Head of caudate nucleus (tissue), 42 donors: ENCODE measurements around the gene MX2.
"Not testable (repeated sequence)": the region's sequence is repeated elsewhere in the genome, so short reads cannot be mapped to it uniquely, and the experiment has no call there.

Experiments used
- DNase-seq, 42 donors: peaks; one replicate each; pipeline versions ENCODE4 v3.0.0 to v3.0.0-alpha.2; 2020 to 2021; ENCODE audit warnings: mixed read lengths in 7 of 42
- intact Hi-C: fragments of 100-400 bp; cut with DNase I; formaldehyde crosslinking; loops from one replicate; pipeline ENCODE4 v1.15.0; 2022

MX2 gene

DNA sequence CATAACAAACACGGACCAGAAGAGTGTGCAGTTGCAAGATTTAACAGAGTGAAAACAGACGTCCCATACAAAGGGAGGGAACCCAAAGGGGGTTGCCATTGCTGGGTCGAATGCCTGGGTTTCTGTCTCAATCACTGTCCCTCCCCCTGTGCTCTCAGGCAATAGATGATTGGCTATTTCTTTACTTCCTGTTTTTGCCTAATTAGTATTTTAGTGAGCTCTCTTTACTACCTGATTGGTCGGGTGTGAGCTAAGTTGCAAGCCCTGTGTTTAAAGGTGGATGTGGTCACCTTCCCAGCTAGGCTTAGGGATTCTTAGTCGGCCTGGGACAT lies 61.4 kb downstream of the MX2 start:
- DNase-seq, intact Hi-C loops: not testable (repeated sequence)

DNA sequence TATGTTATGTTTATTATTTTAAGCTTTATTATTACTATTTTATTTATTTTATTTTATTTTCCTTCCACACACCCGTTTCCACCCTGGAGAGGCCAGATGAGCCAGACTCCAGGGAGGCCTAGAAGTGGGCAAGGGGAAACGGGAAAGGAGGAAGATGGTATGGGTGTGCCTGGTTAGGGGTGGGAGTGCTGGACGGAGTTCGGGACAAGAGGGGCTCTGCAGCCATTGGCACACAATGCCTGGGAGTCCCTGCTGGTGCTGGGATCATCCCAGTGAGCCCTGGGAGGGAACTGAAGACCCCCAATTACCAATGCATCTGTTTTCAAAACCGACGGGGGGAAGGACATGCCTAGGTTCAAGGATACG lies 63.7 kb downstream of the MX2 start:
- DNase-seq: peak in 1 of 42 donors; percentile 28
- intact Hi-C loops: no loop called here

- intact Hi-C loops: no loop called here
- peak; percentile 33 to 90 (median 72) for DNase-seq
Observed at GRCh38 chr21:41425954-41426675, 64.3 kb downstream of the MX2 start, which contains the start of gene MX1. Gene MX1 (plus strand): TSS chr21:41426239. CDS start chr21:41432071, 5,832 bp downstream.

DNA sequence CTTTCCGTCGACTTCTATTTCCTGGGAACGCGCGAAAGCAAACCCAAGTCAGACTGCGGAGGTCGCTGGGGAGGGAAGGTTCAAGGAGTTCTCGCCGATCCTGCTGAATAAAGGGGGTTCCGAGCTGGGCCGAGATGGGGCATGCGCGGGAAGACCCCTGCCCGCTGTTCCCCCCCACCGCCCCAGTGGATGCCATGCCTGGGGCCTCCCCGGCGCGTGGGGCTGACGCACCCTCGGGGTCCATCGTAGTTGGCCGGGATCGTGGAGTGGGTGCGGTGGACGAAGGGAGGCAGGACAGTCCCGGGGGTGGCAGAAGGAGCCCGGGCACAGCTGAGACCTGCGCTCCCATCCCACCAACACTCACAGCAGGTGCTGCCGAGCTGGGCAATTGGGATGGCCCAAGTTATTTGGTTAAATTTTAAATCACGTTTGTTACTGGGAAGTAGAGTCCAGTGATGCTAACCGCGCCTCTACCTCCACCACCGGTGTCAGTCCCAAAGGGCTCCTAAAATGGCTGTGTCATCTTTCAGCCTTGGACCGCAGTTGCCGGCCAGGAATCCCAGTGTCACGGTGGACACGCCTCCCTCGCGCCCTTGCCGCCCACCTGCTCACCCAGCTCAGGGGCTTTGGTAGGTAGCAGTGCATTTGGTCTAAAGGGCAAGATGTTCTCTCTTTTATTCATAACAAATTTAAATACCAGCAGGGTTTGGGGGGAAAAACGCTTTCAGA lies 65.0 kb downstream of the MX2 start:
- peak in 3 of 42 donors; percentile 35 to 39 (median 35) for DNase-seq
- intact Hi-C loops: no loop called here

GRCh38 chr21:41427556-41427955 lies 65.7 kb downstream of the MX2 start:
- peak in 2 of 42 donors; percentile 12 to 29 for DNase-seq
- intact Hi-C loops: no loop called here

DNA sequence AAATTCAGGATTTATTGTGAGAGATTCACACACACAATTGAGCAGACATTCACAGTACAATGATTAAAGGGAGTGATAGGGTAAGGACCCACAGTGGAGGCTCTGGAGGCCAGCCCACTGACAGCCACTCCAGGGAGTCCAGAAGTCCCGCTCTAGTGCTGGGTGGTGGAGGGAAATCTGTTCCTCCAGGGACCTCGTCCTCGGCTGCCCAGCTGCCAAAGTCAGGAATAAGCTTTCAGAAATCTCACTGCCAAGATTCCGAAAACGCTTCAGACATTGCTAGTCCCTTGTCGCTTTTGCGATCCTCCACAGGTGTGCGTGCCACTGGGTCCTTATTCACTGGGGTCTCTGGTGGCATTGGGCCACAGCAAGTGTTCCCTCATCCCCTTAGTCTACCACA lies 66.5 kb downstream of the MX2 start:
- intact Hi-C loops: no loop called here
- DNase-seq: peak in 2 of 42 donors; percentile 29 to 33

GRCh38 chr21:41428847-41429246 lies 67.0 kb downstream of the MX2 start:
- peak in 2 of 42 donors; percentile 30 to 31 for DNase-seq
- intact Hi-C loops: no loop called here

DNA sequence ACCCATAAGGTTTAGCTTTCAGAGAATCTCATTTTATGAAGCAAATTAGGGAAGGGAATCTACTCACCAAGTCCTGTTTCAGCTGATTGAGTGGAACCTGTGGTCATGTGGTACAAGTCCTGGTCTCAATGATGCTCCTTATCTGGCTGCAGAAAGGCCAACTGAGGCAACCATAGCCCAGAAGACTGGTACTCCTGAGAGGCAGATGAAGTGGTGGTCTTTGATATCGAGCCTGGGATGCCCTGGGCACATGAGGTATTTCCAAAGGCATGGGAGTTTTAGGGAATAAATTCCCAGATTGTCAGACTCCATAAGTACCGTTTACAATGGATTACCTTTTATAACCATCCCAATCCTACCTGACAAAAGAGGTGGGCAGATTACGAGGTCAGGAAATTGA lies 67.5 kb downstream of the MX2 start:
- intact Hi-C loops: no loop called here
- DNase-seq: peak in 2 of 42 donors; percentile 26 to 29

DNA sequence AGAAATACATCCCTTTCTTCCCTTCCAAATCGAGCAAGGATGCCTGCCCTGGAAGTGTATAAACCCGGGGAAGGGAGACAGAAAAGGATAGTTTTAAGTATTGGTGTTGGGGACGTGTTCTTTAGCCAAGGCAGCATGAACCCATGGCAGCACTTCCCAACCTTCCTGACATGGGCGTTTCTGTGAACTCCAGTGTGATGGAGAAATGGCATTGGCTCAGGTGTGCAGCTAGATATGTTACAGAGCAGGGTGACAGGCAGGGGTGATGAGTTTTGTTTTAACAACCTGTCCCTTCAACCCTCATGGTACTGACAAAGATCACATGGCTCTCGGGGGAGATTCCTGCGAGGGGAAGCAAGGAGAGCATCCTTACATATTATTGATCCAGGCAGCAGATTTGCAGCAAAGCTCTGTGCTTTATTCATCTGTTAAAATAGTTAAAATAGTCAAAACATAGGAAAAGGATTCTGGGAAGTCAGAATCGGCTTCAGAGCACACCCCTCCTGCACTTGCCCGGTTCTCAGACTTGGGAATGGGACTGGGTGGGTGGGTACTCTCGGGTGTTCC lies 68.2 kb downstream of the MX2 start:
- DNase-seq: peak in 2 of 42 donors; percentile 29
- intact Hi-C loops: no loop called here

DNA sequence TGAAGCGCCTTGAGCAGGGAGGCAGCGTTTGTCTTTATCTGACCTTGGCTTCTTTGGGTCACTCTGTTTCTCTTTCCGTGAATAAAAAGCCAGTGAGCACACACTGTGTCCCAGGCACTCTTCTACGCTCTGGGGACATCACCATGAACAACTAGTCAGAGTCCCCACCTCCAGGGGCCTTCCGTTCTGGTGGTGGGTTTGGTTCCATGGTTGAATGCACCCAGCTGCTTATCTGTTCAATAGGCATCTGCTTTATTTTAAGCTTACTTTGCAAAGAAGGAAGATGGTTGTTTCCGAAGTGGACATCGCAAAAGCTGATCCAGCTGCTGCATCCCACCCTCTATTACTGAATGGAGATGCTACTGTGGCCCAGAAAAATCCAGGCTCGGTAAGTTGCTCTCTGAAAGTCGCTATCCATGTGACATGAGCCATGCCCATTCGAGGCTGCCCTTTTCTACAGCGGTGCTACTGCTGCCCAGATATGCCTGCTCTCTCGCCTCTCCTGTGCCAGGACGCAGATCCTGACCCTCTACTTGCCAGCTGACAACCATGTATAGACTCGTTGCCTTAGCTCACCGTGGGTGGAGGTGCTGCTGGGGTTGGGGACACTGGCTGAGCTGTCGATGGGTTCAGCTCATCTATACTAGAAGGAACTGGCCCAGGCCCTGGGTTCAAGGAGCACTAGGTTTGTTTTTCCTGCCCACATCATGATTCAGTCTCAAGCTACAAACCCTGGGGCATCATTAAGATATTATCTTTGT lies 70.1 kb downstream of the MX2 start:
- peak in 2 of 42 donors; percentile 24 to 31 for DNase-seq
- intact Hi-C loops: no loop called here

GRCh38 chr21:41432562-41433460 lies 71.0 kb downstream of the MX2 start:
- intact Hi-C loops: no loop called here
- peak in 2 of 42 donors; percentile 6 to 10 for DNase-seq

GRCh38 chr21:41433566-41433965 lies 71.7 kb downstream of the MX2 start:
- peak in 2 of 42 donors; percentile 4 to 16 for DNase-seq
- intact Hi-C loops: no loop called here

DNA sequence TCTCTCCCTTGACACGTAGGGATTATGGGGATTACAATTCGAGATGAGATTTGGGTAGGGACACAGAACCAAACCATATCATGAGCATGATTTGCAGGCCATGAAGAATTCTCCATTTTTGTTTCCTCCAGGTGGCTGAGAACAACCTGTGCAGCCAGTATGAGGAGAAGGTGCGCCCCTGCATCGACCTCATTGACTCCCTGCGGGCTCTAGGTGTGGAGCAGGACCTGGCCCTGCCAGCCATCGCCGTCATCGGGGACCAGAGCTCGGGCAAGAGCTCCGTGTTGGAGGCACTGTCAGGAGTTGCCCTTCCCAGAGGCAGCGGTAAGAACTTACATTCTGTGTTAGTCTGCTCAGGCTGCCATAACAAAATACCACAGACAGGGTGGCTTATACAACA lies 73.9 kb downstream of the MX2 start:
- intact Hi-C loops: no loop called here

GRCh38 chr21:41437729-41438128 lies 75.9 kb downstream of the MX2 start:
- intact Hi-C loops: no loop called here
- DNase-seq: peak in 3 of 42 donors; percentile 0 to 29 (median 12)

More for the DNA sequence above, 73.9 kb downstream of the MX2 start:
- DNase-seq: peak in 3 of 42 donors; percentile 2 to 14 (median 10)

- peak in 2 of 42 donors; percentile 1 to 33 for DNase-seq
- intact Hi-C loops: no loop called here
Observed at GRCh38 chr21:41438425-41439113, 76.7 kb downstream of the MX2 start.

DNA sequence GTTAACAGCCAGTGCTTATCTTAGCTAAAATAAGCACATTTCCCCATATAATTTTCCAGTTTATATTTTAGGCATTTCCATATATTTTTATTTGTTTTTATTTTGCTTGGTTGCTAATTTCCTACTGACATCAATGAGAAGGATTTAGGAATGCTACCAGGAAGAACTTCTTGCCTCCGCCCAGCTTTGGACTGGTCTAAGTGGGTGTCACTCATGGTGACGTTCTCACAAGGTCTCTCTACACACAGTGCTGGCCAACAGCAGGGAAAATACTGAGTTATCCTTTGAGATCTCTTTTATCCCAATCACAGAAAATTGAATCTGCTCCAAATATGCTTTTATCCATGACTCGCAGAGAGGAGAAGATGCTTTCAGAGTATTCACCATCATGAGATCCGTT lies 77.4 kb downstream of the MX2 start:
- intact Hi-C loops: no loop called here
- peak in 2 of 42 donors; percentile 1 to 13 for DNase-seq

GRCh38 chr21:41441546-41441945 lies 79.7 kb downstream of the MX2 start:
- intact Hi-C loops: no loop called here
- DNase-seq: no peak
